ENCODE data around the gene AMMECR1.

The AMMECR1 gene

GRCh38 chrX:110311437-110312230, 6.3 kb downstream of the AMMECR1 start:
- DNase-seq (ENCODE audit: low spot score) = no peak

- DNase-seq (ENCODE audit: low spot score) = no peak
These were observed 7.0 kb downstream of the AMMECR1 start for GRCh38 chrX:110310896-110311295.

GRCh38 chrX:110310000-110310790, 7.7 kb downstream of the AMMECR1 start:
- no peak for DNase-seq (ENCODE audit: low spot score)

- DNase-seq (ENCODE audit: low spot score) = no peak
These were observed 9.7 kb downstream of the AMMECR1 start for GRCh38 chrX:110308220-110308619.

GRCh38 chrX:110304884-110305283, 13.0 kb downstream of the AMMECR1 start:
- no peak for DNase-seq (ENCODE audit: low spot score)

GRCh38 chrX:110304371-110304770, 13.5 kb downstream of the AMMECR1 start:
- no peak for DNase-seq (ENCODE audit: low spot score)

- no peak for DNase-seq (ENCODE audit: low spot score)
These were observed 14.9 kb downstream of the AMMECR1 start for GRCh38 chrX:110302975-110303374.

GRCh38 chrX:110301194-110301593, 16.7 kb downstream of the AMMECR1 start:
- DNase-seq (ENCODE audit: low spot score) = no peak

GRCh38 chrX:110294087-110294486, 23.8 kb downstream of the AMMECR1 start:
- DNase-seq (ENCODE audit: low spot score) = no peak

GRCh38 chrX:110293658-110294057, 24.2 kb downstream of the AMMECR1 start:
- no peak for DNase-seq (ENCODE audit: low spot score)

GRCh38 chrX:110287605-110288004, 30.3 kb downstream of the AMMECR1 start:
- no peak for DNase-seq (ENCODE audit: low spot score)

- DNase-seq (ENCODE audit: low spot score) = no peak
These were observed 31.8 kb downstream of the AMMECR1 start for GRCh38 chrX:110286106-110286505.

GRCh38 chrX:110284159-110284558, 33.7 kb downstream of the AMMECR1 start:
- DNase-seq (ENCODE audit: low spot score) = no peak

GRCh38 chrX:110282922-110283321, 35.0 kb downstream of the AMMECR1 start:
- DNase-seq (ENCODE audit: low spot score) = no peak

GRCh38 chrX:110281377-110281776, 36.5 kb downstream of the AMMECR1 start:
- no peak for DNase-seq (ENCODE audit: low spot score)

GRCh38 chrX:110280954-110281353, 36.9 kb downstream of the AMMECR1 start:
- no peak for DNase-seq (ENCODE audit: low spot score)

- DNase-seq (ENCODE audit: low spot score) = no peak
These were observed 40.3 kb downstream of the AMMECR1 start for GRCh38 chrX:110277609-110278008.

- DNase-seq (ENCODE audit: low spot score) = no peak
These were observed 41.1 kb downstream of the AMMECR1 start for GRCh38 chrX:110276778-110277177.

- DNase-seq (ENCODE audit: low spot score) = no peak
These were observed 49.0 kb downstream of the AMMECR1 start for GRCh38 chrX:110268886-110269285.

GRCh38 chrX:110268395-110268794, 49.5 kb downstream of the AMMECR1 start:
- DNase-seq (ENCODE audit: low spot score) = no peak

- no peak for DNase-seq (ENCODE audit: low spot score)
These were observed 50.0 kb downstream of the AMMECR1 start for GRCh38 chrX:110267874-110268273.

- DNase-seq (ENCODE audit: low spot score) = no peak
These were observed 52.2 kb downstream of the AMMECR1 start for GRCh38 chrX:110265661-110266060.

- DNase-seq (ENCODE audit: low spot score) = no peak
These were observed 58.8 kb downstream of the AMMECR1 start for GRCh38 chrX:110259117-110259516.
